ENCODE results near the gene SSBP3. TPM values are rescaled to one million over a fixed set of nuclear protein-coding genes. Genes with fewer than 3 reads are reported as not detected.

SSBP3 gene
- polyA plus RNA-seq, 3 donors = 105 to 116 (median 109) TPM

DNA sequence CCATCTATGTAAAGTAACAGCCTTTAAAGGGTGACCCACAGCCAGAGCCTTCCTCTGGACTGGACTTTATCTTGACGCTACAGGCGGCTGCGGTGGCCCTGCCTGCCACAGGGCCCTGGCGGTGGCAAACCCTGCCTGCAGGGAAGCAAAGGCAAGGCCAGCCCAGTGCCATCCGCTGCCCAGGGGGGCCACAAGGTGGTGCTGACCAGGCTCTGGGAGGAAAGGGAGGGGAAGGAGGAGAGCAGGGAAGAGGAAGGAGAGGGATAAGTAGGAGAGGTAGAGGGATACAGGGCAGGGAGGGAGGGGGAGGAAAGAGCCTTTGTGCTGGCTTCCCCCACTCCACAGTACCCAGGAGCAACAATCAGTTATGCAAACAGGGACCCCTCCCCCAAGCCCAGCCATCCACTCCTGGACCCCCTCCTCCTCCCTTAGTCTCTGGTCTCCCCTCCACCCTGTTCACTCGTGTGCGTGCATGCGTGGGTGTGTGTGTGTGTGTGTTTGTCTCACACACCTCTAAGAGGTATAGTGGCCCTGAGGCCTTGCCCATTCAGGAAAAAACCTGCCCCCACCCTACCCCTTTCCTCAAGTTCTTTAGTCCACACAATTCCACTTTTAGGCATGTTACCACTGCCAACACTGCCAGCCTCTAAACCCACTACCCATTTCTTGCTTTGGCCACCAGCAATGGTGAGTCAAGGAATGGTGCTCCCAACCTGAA, 30.3 kb downstream of the SSBP3 start:
- DNase-seq = no peak

DNA sequence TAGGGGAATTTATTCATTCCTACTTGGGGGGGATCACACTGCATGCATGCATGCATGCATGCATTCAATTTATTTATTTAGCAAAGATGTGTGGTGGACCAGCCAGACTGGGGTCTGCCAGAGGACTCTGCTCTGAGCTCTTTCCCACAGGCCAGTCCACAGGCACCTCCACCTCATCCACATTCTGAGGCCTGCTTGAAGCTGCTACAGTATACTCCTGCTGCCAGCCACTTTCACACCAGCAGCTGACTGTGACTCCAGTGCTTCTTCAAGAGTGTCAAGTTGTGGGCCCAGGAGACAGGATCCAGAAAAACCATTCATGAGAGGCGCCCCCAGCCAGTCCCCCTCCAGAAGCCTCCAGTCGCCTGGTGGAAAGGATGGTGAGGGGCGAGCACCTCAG, 30.9 kb downstream of the SSBP3 start:
- DNase-seq = no peak

DNA sequence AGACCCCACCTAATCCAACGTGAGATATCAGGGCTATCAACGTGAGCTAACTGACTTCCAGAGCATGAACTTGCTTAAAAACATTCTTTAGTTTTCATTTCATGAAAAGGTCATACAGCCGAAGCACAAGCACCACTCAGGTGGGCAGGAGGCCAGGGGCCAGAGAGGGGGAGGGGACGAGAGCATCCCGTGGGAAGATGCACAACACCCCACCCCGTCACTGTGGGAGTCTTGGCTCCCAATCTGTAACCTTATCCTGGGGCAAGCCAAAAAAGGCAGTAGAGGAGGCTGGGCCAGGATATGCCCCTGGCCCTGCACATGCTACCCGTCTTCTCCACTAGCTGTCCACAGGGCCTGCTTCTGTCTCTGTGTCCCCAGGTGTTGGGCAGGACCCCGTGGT, 31.4 kb downstream of the SSBP3 start:
- no peak for DNase-seq

DNA sequence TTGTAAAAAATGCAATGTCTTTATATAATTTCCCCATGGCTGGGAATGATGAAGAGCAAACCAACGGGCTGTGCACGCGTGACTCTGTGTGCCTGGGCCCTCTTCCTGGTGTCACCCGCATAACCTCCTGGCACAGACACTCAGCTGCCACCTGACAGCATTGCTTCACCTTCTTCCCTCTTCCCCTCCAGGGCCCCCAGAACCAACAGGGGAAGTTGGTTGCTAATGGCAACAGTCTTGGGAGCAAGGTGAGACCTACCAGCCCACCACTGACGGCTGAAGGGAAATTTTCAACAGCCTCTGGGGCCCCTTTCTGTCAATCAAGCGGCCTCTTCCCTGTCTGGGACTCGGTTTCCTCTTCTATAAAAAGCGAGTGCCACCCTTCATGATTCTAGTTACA, 33.2 kb downstream of the SSBP3 start:
- no peak for DNase-seq

DNA sequence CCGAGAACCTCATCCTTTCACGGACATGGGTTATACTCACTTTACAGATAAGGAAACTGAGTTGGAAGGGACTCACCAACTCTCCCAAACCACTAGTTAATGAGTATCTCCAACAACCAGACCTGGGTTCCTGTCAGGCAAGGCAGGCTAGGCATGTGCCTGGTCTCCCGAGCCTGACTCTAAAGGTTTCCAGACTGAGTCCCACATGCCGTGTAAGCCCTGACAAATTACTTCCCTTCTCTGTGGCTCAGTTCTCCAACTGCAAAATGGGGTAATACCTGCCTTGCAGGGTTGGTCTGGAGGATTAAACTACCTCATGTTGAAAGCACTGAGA, 34.3 kb downstream of the SSBP3 start:
- no peak for DNase-seq

DNA sequence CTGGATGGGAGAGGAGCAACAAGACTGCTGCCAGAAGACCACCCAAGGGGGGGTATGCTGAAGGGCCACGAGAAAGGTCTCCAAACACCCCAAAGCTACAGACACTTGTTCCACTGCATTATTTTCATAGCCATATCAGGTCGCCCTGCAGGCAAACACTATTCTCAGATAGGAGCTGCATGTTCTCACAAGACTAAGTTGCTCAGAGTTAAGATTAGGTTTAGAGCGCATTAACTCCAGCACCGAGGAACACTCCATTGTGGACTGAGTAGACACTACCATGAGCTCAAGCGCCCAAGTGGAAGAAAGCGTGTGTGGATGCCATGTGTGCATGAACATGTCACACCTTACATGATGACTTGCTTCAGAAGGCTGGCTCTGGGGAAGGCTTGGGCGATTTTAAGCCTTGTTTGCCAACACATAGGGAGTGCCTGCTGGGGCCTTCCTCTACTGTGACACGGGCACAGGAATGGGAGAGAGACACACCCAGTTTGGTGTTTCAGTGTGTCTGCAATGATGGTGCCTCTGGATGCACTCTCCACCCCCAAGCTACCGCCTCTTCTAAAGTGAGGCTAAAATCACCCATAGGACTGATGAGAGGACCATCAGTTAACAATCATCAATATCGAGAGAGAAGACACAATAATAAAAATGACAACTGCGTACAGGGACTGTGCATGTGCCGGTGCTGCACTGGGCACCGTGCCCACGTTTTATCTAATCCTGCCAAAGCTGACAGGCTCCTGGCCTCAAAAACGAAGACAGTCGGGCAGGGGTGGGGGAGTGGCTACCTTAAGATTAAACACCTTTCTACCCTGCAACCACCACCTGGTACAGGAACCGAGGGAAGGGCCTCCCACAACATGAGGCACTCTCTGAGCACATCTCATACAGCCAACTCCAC, 34.9 kb downstream of the SSBP3 start:
- no peak for DNase-seq

DNA sequence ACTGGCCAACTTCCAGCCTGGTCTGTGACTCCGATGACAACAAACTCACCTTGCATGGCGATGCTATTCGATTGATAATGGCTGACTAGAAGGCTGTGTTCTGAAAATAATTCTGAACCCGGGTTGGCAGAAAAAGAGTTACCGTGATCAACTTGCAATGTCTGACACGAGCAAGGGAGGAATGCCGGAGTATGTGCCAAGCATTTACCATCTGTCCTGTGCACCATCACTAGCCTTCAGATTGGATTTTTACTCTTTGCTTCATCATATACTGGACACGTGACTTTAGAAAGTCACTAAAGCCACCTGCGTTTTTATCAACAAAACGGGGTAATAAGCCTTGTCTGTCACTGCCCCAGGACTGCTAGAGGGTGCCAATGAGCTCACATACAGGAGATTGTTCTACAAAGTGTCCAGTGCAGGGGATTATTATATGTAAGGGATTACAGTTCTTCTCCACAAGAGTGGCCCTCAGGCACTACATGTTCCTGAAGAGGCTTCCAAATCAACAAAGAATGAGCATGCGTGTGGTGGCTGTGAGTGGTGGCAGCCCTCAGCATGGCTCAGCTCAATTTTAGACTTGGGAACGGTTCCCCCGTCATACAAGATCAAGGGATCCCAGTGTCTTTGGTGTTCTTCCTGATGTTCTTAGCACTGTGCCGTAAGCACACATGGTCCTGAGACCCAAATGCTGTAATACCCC, 35.8 kb downstream of the SSBP3 start:
- no peak for DNase-seq

DNA sequence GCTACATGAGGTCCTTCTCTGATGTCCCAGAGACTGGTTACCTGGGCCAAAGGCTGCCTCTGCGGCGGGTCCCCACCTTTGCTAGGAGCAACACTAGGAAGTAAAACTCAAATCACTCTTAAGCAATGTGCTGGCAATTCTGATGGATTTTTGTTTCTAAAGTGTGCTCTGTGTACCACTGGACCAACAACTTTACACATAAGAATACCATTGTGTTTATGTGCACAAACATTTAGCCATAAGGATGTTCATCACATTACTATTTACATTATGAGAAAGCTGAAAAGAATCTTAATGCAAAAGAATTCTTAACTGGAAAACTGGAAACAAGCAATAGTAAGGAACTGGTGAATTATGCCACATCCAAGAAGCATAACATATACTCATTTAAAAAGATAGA, 38.6 kb downstream of the SSBP3 start:
- DNase-seq = no peak

DNA sequence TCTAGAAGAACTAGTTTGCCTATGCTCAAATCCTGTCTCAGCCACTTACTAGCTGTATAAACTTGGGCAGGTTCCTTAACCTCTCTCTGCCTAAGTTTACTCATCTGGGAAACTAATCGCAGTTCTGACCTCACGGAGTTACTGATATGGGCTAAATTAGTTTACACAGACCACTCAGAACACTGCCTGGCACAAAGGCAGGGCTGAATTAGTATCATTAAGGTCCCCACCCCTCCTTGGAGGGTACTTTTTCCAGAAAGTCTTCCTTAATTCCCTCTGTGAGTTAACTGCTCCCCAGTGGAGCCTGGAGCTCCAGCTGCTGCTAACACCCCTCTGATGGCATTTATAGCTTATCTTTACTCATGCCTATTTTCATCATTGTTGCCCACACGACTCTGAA, 40.3 kb downstream of the SSBP3 start:
- no peak for DNase-seq

DNA sequence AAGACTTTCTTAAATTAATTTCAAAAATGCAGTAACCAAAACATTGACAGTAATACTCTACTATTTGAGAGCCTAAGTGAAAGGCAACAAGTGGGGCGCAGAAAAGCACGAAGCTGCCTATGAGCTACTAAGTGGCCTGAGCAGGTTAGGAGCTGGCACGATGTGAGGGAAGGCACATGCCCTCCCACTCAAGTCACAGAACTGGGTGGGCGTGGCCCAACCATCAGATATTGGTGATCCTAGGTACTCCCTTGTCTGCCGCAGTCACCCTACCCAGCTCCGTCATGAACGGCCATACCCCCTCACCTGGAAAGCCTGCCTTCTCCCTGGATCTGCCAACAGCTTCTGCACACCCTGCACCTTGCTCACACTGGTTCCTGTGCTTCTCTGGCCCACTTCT, 40.8 kb downstream of the SSBP3 start:
- no peak for DNase-seq

DNA sequence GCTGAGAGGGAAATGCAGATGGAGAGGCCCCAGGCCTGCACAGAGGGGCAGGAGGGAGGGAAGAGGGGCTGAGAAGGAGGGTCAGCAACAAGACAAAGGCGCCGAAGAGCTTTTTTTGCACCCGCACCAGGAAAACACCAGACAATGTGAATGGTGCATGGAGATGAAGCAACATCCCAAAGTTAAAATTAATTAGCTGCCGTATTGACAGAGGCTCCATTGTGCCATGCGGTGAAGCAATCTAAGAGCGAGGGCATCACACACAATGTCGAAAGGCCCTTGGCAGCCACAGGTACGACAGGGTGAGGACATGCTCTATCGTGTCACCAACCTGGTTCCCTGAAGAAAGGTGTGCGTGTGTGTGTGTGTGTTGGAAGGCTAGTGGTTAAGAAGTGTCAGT, 41.2 kb downstream of the SSBP3 start:
- no peak for DNase-seq

DNA sequence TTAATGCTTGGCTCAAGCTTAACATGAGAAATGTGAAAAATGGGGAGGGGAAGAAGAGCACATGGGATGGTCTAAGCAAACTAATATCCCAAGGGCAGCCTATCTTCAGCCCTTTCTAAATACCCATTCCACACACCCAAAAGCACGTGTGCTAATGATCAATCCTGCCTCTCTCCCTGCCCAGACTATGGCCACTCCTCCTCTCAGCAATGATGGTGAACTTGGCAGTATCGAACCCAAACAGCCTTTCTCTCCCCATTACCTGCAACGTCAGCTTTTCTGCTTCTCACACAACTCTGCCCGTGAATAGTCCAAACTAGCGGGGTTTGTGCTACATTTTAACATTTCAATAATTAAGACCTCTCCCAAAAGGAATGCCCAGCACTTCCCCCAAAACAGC, 41.6 kb downstream of the SSBP3 start:
- no peak for DNase-seq

DNA sequence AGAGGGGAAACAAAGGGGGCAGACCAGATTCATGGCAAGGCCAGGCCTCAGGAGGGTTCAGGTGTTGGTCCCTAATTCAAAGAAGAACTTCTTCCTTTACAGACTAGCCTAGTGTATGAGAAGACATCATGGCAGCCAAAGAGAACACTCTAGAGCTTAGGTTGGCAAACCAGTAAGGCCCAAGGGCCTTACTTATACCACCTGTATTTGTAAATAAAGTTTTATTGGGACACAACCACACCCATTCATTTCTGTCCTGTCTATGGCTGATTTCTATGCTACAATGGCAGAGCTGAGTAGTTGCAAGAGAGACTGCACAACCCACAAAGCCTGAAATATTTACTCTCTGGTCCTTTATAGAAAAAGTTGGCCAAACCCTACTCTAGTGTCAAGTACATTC, 42.3 kb downstream of the SSBP3 start:
- no peak for DNase-seq

DNA sequence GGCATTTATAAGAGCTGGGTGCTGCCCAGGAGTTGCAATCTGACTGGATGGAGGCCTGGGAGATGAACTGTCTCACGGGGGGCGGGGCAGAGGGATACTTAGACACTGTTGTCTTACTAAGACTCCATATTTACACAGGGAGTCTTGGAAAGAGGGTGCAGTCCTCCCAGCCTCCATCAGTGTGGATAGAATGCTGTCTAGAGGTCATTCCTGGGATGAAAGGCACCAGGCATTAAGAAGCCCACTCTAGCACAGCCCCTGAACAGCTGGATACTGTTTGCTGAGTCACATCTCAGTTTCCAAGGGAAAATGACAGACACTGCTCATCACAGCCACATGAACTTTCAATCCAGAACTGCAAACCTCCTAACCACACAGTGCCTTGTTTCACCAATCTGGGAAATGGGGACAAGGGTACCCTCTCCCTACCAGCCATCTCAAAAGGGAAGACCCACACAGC, 43.3 kb downstream of the SSBP3 start:
- no peak for DNase-seq

DNA sequence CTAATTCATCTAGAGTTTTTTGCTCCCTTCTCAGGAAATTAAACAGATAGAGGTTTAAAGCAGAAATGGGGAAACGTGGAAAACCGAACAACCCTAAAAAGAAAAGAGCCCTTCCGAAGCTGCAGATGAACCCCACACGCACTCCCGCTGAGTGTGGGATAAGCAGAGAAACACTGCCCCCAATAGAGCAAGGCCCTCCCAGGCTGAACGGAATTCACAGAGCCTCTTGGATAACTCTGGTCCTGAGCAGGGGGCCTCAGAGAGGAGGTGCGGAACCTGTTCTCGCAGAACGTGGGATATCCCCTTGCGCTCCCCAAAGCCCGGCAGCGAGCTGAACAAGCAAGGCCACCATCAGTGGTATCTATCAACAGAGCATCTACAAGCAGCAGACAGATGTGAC, 44.9 kb downstream of the SSBP3 start:
- no peak for DNase-seq

DNA sequence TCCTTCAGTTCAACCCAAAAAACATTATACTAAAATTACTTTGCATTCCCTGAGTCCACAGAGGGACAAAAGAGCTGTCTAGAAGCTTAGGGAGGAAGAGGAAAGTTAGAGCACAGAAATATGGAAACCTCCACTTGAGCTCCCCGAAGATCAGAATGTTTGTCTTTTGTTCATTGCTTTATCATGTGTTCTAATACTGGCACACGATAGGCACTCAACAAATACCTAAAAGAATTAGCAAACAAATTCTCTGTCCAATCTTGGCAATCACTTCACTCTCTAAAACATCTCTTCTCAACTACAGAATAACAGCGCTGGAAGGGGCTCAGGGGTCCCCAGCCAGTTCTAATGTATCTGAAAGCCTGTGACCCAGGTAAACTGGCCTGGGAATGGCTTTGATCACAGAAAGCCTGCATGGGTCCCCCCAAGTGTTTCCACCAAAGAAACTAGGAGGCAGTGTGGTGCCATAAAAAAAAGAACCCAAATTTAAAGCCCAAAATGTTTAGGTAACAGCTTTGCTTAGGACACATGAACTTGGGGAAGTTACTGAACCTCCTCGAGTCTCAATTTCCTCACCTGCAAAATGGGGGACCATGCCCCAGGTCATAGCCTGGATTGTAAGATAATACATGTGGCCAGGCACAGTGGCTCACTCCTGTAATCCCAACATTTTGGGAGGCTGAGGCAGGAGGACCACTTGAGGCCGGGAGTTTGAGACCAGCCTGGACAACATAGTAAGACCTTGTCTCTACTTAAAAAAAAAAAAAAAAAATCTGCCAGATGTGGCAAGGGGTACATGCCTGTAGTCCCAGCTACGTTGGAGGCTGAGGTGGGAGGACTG, 45.8 kb downstream of the SSBP3 start:
- no peak for DNase-seq

DNA sequence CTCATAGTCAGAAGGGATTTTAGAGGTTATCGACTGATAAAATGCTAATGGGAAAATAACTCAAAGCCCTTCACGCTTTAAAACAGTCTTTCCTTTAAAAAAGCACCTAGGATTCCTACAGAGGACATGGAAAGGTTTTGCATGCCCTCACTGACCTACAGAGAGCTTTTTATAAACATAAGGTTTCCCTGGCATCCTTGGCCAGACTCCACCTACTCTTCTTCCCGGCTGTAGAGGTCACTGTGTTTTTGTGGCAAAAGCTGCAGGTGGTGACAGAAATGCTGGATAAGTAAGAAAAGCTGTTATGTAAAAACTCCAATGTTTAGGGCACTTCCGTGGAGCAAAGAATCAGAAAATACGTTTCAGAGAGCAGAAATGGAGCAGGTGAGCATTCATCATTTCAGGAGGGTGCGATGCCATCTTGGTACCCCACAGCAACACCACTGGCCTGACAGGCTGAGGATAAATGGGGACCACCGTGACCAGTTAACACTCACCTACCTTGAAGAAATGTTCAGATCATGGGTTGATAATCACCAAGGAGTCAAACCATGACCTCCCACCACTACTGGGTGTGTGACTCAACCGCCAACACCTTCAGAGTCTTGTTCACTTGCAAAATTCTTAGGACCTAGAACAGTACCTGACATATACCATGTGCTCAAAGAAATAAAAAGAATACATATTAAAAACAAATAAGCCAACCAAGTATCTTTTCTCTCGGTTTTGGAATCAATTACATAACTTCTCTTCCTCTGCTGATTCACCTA, 46.6 kb downstream of the SSBP3 start:
- no peak for DNase-seq

DNA sequence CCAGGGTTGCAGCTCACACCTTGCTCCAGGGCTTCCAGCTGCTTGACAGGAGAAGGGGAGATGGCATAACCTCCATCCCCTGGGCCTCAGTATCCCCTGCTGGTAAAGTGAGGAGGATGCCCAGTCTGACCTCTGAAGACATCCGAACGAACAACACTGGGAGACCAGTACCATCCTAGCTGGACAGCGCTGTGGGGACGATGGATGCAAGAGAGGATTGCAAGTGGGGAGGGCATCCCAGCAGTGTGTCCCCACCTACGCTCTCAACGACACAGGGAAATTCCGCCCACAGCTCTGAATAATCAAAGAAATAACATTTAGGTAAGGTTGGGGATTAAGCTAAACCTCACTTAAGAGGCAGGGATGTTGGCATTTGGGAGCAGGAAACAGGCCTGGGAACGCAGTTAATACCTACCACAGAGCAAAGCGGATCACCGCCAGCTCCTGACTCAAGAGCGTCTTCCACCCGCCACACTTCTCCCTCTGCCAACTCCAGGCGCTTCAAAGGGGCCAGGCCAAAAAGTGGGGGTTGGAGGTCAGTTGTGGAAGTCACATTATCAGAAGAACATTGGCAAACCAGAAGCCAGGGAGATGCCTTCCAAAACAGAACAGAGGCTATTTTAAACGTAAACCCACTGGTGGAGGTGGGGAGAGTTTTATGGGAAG, 47.6 kb downstream of the SSBP3 start:
- DNase-seq = no peak

DNA sequence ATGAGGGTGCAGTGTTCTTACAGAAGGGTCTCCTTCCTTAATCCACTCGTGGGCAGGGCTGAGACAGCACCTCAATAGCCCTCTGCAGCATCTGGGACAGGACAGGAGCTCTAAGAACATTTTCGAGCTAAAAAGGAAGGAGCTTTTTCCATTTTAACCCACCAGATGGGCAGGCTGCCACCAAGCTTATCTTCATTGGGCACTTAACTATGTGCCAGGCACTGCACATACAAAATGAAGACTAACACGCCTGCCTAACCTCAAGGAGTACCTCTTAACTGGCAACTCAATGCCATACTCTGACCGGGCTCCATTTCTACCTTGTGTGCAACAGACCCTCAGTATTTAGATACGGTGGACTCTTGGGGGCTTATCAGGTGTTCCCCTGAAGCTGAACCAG, 48.2 kb downstream of the SSBP3 start:
- no peak for DNase-seq

DNA sequence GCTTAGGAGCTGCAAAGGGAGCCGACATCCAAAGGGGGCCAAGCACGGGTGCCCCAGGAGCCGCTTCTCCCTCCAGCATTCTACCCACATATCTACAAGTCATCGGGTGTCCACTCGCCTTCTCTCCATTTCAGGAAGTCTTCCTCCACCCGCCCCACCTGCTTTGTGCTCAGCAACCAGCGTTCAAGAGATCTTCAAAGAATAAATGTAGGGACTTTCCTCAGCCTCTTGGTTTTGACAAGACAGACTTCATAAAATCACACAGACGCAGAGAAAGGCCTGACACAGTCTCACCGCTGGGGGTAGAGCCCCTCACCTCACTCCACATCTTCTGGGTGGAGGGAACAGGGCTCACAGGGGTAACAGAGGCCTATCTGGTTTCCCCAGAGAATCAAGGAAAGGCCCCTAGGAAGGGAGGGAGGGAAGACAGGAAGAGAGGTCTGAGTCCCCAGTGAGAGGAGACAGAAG, 49.5 kb downstream of the SSBP3 start:
- DNase-seq = no peak

Measured in renal pelvis (tissue), 4 donors.